ENCODE results near the gene BORCS5. TPM values are rescaled to one million over a fixed set of nuclear protein-coding genes. Genes with fewer than 3 reads are reported as not detected.

The BORCS5 gene
- total and polyA plus RNA-seq, 2 donors (not counting 1 experiment from before 2014, with no cell fraction given) = 13.5 to 14.4 TPM

DNA sequence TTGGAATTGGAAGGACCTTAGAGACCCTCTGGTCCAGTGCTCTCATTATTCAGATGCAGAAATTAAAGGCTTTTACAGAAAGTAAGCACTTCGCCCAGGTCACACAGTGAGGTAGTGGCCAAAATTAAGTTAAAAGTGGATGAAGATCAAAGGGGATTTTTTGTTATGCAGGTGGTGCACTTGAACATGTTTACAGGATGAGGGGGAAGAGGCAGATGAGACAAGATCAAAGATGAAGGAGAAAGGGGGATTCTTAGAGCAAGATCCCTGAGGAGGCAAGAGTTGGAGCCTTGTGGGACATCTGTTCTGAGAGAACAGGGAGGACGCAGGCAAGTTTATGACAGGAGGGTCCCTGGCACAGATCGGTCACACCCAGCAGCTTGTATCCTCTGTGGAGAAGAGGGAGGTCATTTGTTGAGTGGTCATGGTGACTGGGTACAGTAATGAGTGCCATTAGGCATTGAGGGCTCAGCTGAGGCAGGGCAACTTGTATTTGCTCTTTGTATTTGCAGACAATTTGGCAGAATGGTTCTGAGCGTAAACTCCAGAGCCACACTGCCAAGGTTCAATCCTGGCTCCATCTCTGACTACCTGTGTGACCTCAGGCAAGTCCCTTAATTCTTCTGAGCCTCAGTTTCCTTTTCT is 84.0 kb downstream of the BORCS5 start:
- H3K4me2 ChIP-seq (ENCODE audit: extremely low read depth, insufficient read depth, low read length) = no peak overlapping the region
- H4K20me1 ChIP-seq (ENCODE audit: control insufficient read depth, extremely low read depth, insufficient read depth, low read length) = no peaks in the 10 kb centered on the region
- no peak overlapping the region for H3K4me3 ChIP-seq (replicated peaks in 1 of 4; ENCODE audit: control extremely low read depth in 1 of 4, insufficient read depth in 1 of 4, low read depth in 3 of 4, low read length in 4 of 4)
- no peak for DNase-seq (ENCODE audit: low read depth in 2 of 2)
- H3K9me3 ChIP-seq (ENCODE audit: control insufficient read depth, insufficient read depth, low read depth, low read length) = no peaks in the 10 kb centered on the region
- H3K9ac ChIP-seq (ENCODE audit: insufficient read depth, low read length) = no peak overlapping the region
- no peak overlapping the region for H3K27ac ChIP-seq (ENCODE audit: insufficient read depth, low read length)
- no peak overlapping the region for H2AFZ ChIP-seq (ENCODE audit: low read length)
- H3K4me1 ChIP-seq (ENCODE audit: control insufficient read depth, extremely low read depth, insufficient read depth, low read length) = peaks cover 8% of the 10 kb centered on the region
- TF ChIP-seq CTCF (conservative IDR thresholded peaks at IDR 0.05 in 1 of 2, IDR thresholded peaks at IDR 0.05 in 1 of 2; ENCODE audit: low read depth in 1 of 2, low read length in 2 of 2) (no peak), EZH2 (IDR thresholded peaks at IDR 0.05; ENCODE audit: low read length, missing control alignments) (no peak)
- no peaks in the 10 kb centered on the region for H3K27me3 ChIP-seq (ENCODE audit: control insufficient read depth, insufficient read depth, low read length)
- H3K36me3 ChIP-seq (ENCODE audit: control insufficient read depth, insufficient read depth, low read length) = no peaks in the 10 kb centered on the region
- H3K79me2 ChIP-seq (ENCODE audit: control insufficient read depth, insufficient read depth, low read length) = no peaks in the 10 kb centered on the region

DNA sequence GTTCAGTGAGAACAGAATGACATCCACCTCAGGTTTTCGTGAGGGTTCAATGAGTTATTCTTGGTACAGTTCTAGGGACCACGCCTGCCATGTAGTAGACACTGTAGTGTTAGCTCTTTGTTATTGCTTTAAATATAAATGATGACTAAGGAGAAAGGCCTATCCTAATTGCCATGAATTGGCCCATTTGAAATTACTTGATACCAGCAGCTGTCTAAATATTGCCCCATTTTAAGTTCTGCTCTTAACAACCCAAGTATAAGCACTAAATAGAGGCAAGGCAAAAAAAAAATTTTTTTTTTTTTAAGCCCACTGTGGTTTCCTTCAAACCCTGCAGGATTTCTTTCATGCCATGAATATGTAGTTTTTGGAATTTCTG is 84.5 kb downstream of the BORCS5 start:
- Histone ChIP-seq H3K9me3 (ENCODE audit: control insufficient read depth, insufficient read depth, low read depth, low read length) (no peaks in the 10 kb centered on the region), H2AFZ (ENCODE audit: low read length) (no peak overlapping the region), H3K4me1 (ENCODE audit: control insufficient read depth, extremely low read depth, insufficient read depth, low read length) (peaks cover 8% of the 10 kb centered on the region), H4K20me1 (ENCODE audit: control insufficient read depth, extremely low read depth, insufficient read depth, low read length) (no peaks in the 10 kb centered on the region), H3K79me2 (ENCODE audit: control insufficient read depth, insufficient read depth, low read length) (no peaks in the 10 kb centered on the region), H3K36me3 (ENCODE audit: control insufficient read depth, insufficient read depth, low read length) (no peaks in the 10 kb centered on the region), H3K27ac (ENCODE audit: insufficient read depth, low read length) (no peak overlapping the region), H3K27me3 (ENCODE audit: control insufficient read depth, insufficient read depth, low read length) (no peaks in the 10 kb centered on the region), H3K4me3 (replicated peaks in 1 of 4; ENCODE audit: control extremely low read depth in 1 of 4, insufficient read depth in 1 of 4, low read depth in 3 of 4, low read length in 4 of 4) (no peak overlapping the region), H3K4me2 (ENCODE audit: extremely low read depth, insufficient read depth, low read length) (no peak overlapping the region), H3K9ac (ENCODE audit: insufficient read depth, low read length) (no peak overlapping the region)
- TF ChIP-seq CTCF (conservative IDR thresholded peaks at IDR 0.05 in 1 of 2, IDR thresholded peaks at IDR 0.05 in 1 of 2; ENCODE audit: low read depth in 1 of 2, low read length in 2 of 2) (no peak), EZH2 (IDR thresholded peaks at IDR 0.05; ENCODE audit: low read length, missing control alignments) (no peak)
- no peak for DNase-seq (ENCODE audit: low read depth in 2 of 2)

- no peak overlapping the region for H3K4me2 ChIP-seq (ENCODE audit: extremely low read depth, insufficient read depth, low read length)
- no peak overlapping the region for H3K27ac ChIP-seq (ENCODE audit: insufficient read depth, low read length)
- DNase-seq (ENCODE audit: low read depth in 2 of 2) = peak in 1 of 2 donors; percentile 70
Observed at GRCh38 chr12:12441843-12442461, 85.1 kb downstream of the BORCS5 start.

More at GRCh38 chr12:12441843-12442461, 85.1 kb downstream of the BORCS5 start:
- Histone ChIP-seq H3K4me3 (replicated peaks in 1 of 4; ENCODE audit: control extremely low read depth in 1 of 4, insufficient read depth in 1 of 4, low read depth in 3 of 4, low read length in 4 of 4) (no peak overlapping the region), H4K20me1 (ENCODE audit: control insufficient read depth, extremely low read depth, insufficient read depth, low read length) (no peaks in the 10 kb centered on the region), H3K27me3 (ENCODE audit: control insufficient read depth, insufficient read depth, low read length) (no peaks in the 10 kb centered on the region), H3K4me1 (ENCODE audit: control insufficient read depth, extremely low read depth, insufficient read depth, low read length) (peaks cover 8% of the 10 kb centered on the region), H3K9me3 (ENCODE audit: control insufficient read depth, insufficient read depth, low read depth, low read length) (no peaks in the 10 kb centered on the region), H3K79me2 (ENCODE audit: control insufficient read depth, insufficient read depth, low read length) (no peaks in the 10 kb centered on the region), H3K9ac (ENCODE audit: insufficient read depth, low read length) (no peak overlapping the region), H3K36me3 (ENCODE audit: control insufficient read depth, insufficient read depth, low read length) (no peaks in the 10 kb centered on the region), H2AFZ (ENCODE audit: low read length) (no peak overlapping the region)
- no peak for TF ChIP-seq EZH2 (IDR thresholded peaks at IDR 0.05; ENCODE audit: low read length, missing control alignments)
- TF ChIP-seq CTCF (conservative IDR thresholded peaks at IDR 0.05 in 1 of 2, IDR thresholded peaks at IDR 0.05 in 1 of 2; ENCODE audit: low read depth in 1 of 2, low read length in 2 of 2) = no peak

All from fibroblast of lung (primary cell).